AG04450 (cell line): ENCODE results near the gene DHRS4L2. TPM values are rescaled to one million over a fixed set of nuclear protein-coding genes. Genes with fewer than 3 reads are reported as not detected.
"Not testable (repeated sequence)": the region's sequence is repeated elsewhere in the genome, so short reads cannot be mapped to it uniquely, and the experiment has no call there.

Source experiments
- CTCF ChIA-PET: fragments of 300-600, 350-600 bp; formaldehyde crosslinking; extraction: SDS; loops from one replicate; lab custom pipeline; 2022; ENCODE audit warnings: antibody characterized with exemption, inconsistent platforms; lab: Charles Lee
- POLR2A ChIA-PET: fragments of 350-600 bp; formaldehyde crosslinking; extraction: SDS; loops from one replicate; lab custom pipeline; 2021; ENCODE audit warnings: antibody characterized with exemption, inconsistent platforms; lab: Yijun Ruan, JAX
- DNase-seq: peaks from one replicate; pipeline ENCODE4 v3.0.0-alpha.2; 2011; ENCODE audit warnings: low read depth, low spot score
- H3K27ac ChIP-seq: one replicate; pipeline ENCODE4 v1.5.1; 2012; ENCODE audit warnings: low read depth, low read length, control low read depth
- H3K27me3 ChIP-seq: one replicate; pipeline ENCODE4 v1.6.0; 2012; ENCODE audit warnings: low read length; ENCODE audit not compliant: control insufficient read depth, insufficient read depth
- H3K4me3 ChIP-seq: 2 replicates; pipeline ENCODE4 v1.5.1; 2011; ENCODE audit warnings: mild to moderate bottlenecking, low read depth, low read length, control low read depth
- H3K9me3 ChIP-seq: 2 replicates; pipeline ENCODE4 v1.5.1; 2012; ENCODE audit warnings: low read length; ENCODE audit not compliant: control insufficient read depth, insufficient read depth
- CTCF ChIP-seq: IDR thresholded peaks from 2 replicates; pipeline ENCODE4 v1.5.1; 2011; ENCODE audit warnings: low read depth, low read length, control low read depth, inconsistent platforms
- polyA plus RNA-seq: library from polyadenylated mRNA; depleted of rRNA; stranded (reverse); fragments of >200 nt; gene quantifications from 2 replicates; pipeline ENCODE4 v1.2.3, GENCODE V29; 2011

The DHRS4L2 gene
- polyA plus RNA-seq, 1 experiment = 14.8 TPM

GRCh38 chr14:24013654-24014514 lies 25.2 kb downstream of the DHRS4L2 start:
- Histone ChIP-seq H3K4me3 (no peak overlapping the region), H3K9me3 (no peaks in the 10 kb centered on the region; the same call in 1 of the 2 replicates), H3K27ac (no peak overlapping the region), H3K27me3 (no peaks in the 10 kb centered on the region)
- peak; percentile 94 for TF ChIP-seq CTCF
- DNase-seq = peak; percentile 48
- ChIA-PET POLR2A (no interaction called here), CTCF (interaction anchor here (0.8 to 1.6 kb wide), 8 partner anchors 37 to 283 kb away, joined by 3 to 7 read pairs (median 4); no protein-coding TSS in a partner anchor)

- CTCF ChIA-PET = interaction anchor here (1.6 kb wide), 1 partner anchor 42 kb away, joined by 7 read pairs; no protein-coding TSS in a partner anchor
These were observed 27.0 kb downstream of the DHRS4L2 start for GRCh38 chr14:24015745-24016144.

GRCh38 chr14:24018978-24019377 lies 30.2 kb downstream of the DHRS4L2 start:
- H3K9me3 ChIP-seq, H3K4me3 ChIP-seq, POLR2A ChIA-PET, DNase-seq, CTCF ChIA-PET, H3K27ac ChIP-seq, H3K27me3 ChIP-seq: not testable (repeated sequence)

More at GRCh38 chr14:24015745-24016144, 27.0 kb downstream of the DHRS4L2 start:
- H3K27me3 ChIP-seq, H3K27ac ChIP-seq, H3K4me3 ChIP-seq, POLR2A ChIA-PET, DNase-seq, H3K9me3 ChIP-seq: not testable (repeated sequence)

GRCh38 chr14:24019944-24020343 lies 31.2 kb downstream of the DHRS4L2 start:
- CTCF ChIA-PET, H3K27ac ChIP-seq, H3K9me3 ChIP-seq, H3K4me3 ChIP-seq, H3K27me3 ChIP-seq, POLR2A ChIA-PET, DNase-seq: not testable (repeated sequence)

GRCh38 chr14:24020520-24020919 lies 31.8 kb downstream of the DHRS4L2 start:
- POLR2A ChIA-PET, H3K27me3 ChIP-seq, H3K4me3 ChIP-seq, H3K9me3 ChIP-seq, CTCF ChIA-PET, DNase-seq, H3K27ac ChIP-seq: not testable (repeated sequence)

- CTCF ChIA-PET, POLR2A ChIA-PET: not testable (repeated sequence)
These were observed 36.2 kb downstream of the DHRS4L2 start for GRCh38 chr14:24024939-24025418.

GRCh38 chr14:24029687-24030086 lies 41.0 kb downstream of the DHRS4L2 start:
- H3K27me3 ChIP-seq, DNase-seq, POLR2A ChIA-PET, H3K9me3 ChIP-seq, H3K27ac ChIP-seq, CTCF ChIA-PET, H3K4me3 ChIP-seq: not testable (repeated sequence)

More at GRCh38 chr14:24024939-24025418, 36.2 kb downstream of the DHRS4L2 start:
- H3K9me3 ChIP-seq, H3K27me3 ChIP-seq, DNase-seq, H3K4me3 ChIP-seq, H3K27ac ChIP-seq: not testable (repeated sequence)

GRCh38 chr14:24031331-24031730 lies 42.6 kb downstream of the DHRS4L2 start:
- DNase-seq, H3K9me3 ChIP-seq, POLR2A ChIA-PET, CTCF ChIA-PET, H3K27me3 ChIP-seq, H3K4me3 ChIP-seq, H3K27ac ChIP-seq: not testable (repeated sequence)
